ENCODE data around the gene PPP1R15A. TPM values are rescaled to one million over a fixed set of nuclear protein-coding genes. Genes with fewer than 3 reads are reported as not detected.

PPP1R15A gene
- total and polyA plus RNA-seq, 2 of the 8 experiments (the other 6 are each of a cell fraction or from before 2014, with no cell fraction given), result 4.1 to 14.0 TPM

DNA sequence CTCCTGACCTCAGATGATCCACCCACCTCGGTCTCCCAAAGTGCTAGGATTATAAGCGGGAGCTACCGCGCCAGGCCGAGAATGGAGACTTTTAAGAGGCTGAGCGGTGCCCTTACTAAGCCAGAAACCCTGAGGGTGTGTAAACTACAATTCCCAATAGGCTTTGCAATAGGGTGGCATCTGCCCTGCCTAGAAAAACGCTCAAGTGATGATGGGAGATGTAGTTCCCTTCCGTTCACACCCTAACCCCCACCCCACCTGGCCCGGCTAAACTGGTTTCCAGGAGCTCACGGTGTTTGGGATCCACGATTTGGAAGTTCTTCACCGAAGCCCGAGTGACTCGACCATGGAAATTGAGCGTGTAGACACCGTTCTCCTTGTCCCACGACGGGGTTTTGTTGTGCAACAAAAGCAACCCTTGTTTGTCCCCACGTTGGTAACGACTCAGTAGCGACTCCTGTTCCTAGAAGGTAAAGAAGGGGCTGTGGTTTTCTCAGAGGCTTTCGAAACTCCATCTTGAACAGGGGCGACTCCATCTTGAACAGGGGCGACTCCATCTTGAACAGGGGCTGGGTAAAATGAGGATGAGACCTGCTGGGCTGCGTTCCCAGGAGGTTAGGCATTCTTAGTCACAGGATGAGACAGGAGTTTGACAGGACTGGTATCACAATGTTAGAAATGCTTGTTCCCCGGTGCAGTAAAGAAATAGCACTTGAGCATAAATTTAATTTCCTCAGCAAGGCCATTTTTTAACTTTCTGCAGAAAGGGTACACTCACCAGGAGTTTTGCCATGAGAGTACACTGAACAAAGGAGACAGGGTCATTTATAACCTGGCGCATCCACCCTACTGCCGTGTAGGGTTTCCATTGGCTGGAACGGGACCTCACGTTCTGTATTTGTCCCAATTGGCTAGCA lies 9.8 kb downstream of the PPP1R15A start:
- Histone ChIP-seq H2BK15ac (ENCODE audit: low read length) (no peak overlapping the region), H3K4me3 (ENCODE audit: extremely low read depth in 1 of 4, insufficient read depth in 2 of 4, low read depth in 3 of 4, low read length in 4 of 4) (no peak overlapping the region), H3K56ac (replicated peaks; ENCODE audit: insufficient read length, low read depth, low read length) (no peak overlapping the region), H2AK5ac (ENCODE audit: low read depth, low read length) (no peak overlapping the region), H3K79me1 (ENCODE audit: low read depth, low read length) (no peaks in the 10 kb centered on the region), H3K4me1 (replicated peaks in 1 of 4; ENCODE audit: control insufficient read depth in 3 of 4, insufficient read depth in 4 of 4, low read length in 3 of 4) (peaks cover 0 to 6% (median 0%) of the 10 kb centered on the region in 4 experiments; a peak in 1 of 7 replicates), H3K4me2 (ENCODE audit: insufficient read depth in 1 of 2, low read depth in 2 of 2, low read length in 2 of 2) (no peak overlapping the region), H3K79me2 (ENCODE audit: control insufficient read depth in 1 of 2, insufficient read depth in 2 of 2, low read length in 2 of 2) (no peaks in the 10 kb centered on the region), H3K23me2 (ENCODE audit: low read depth, low read length) (no peaks in the 10 kb centered on the region), H4K91ac (replicated peaks; ENCODE audit: insufficient read length, low read length) (no peak overlapping the region), H4K5ac (ENCODE audit: insufficient read length, low read depth, low read length) (no peak overlapping the region), H3K9me3 (ENCODE audit: insufficient read depth in 2 of 2, low read depth in 1 of 2, low read length in 1 of 2) (no peaks in the 10 kb centered on the region), H3K18ac (ENCODE audit: extremely low read depth, low read length) (no peak overlapping the region), H2BK120ac (replicated peaks; ENCODE audit: low read depth, low read length) (no peak overlapping the region), H3K23ac (ENCODE audit: insufficient read length) (no peak overlapping the region), H3K14ac (ENCODE audit: insufficient read length) (no peak overlapping the region), H4K20me1 (replicated peaks in 1 of 2; ENCODE audit: control insufficient read depth in 1 of 2, insufficient read depth in 2 of 2, low read length in 2 of 2) (no peaks in the 10 kb centered on the region), H3K9ac (replicated peaks in 1 of 4; ENCODE audit: extremely low read depth in 1 of 4, low read depth in 3 of 4, low read length in 3 of 4) (no peak overlapping the region), H2BK20ac (ENCODE audit: low read length) (0 out of 2 replicates have a peak overlapping the region, but pooled peaks have one; percentile 74), H3K27me3 (replicated peaks in 1 of 4; ENCODE audit: control insufficient read depth in 3 of 4, extremely low read depth in 1 of 4, insufficient read depth in 3 of 4, low read length in 3 of 4) (no peaks in the 10 kb centered on the region), H3K27ac (ENCODE audit: low read depth, low read length) (0 out of 2 replicates have a peak overlapping the region, but pooled peaks have one; percentile 5), H3K4ac (replicated peaks; ENCODE audit: insufficient read length, low read depth, low read length) (no peak overlapping the region), H2BK5ac (ENCODE audit: low read depth, low read length) (no peak overlapping the region), H3K36me3 (ENCODE audit: control insufficient read depth in 2 of 4, insufficient read depth in 4 of 4, low read length in 3 of 4) (no peaks in the 10 kb centered on the region; a peak in 1 of 8 replicates), H2BK12ac (ENCODE audit: low read depth, low read length) (peak overlapping the region; percentile 45; the same call in 1 of the 2 replicates), H2AFZ (ENCODE audit: low read length) (peak overlapping the region; percentile 58; the same call in 1 of the 2 replicates), H4K8ac (ENCODE audit: extremely low read depth, insufficient read depth, low read length) (peak overlapping the region; percentile 53; the same call in 1 of the 2 replicates)
- FAIRE-seq (peak; percentile 50), DNase-seq (ENCODE audit: low read depth in 1 of 2, low spot score in 2 of 2) (peak; percentile 33 to 83)
- ChIA-PET CTCF (ENCODE audit: partially characterized antibody) (interaction anchor here (0.8 to 1.9 kb wide), 5 partner anchors 9 to 89 kb away, joined by 3 to 9 read pairs (median 4); no protein-coding TSS in a partner anchor), POLR2A (ENCODE audit: partially characterized antibody) (interaction anchor here (0.9 to 8.3 kb wide), 12 partner anchors 8 to 263 kb away, joined by 3 to 115 read pairs (median 4); partner anchors contain the start of genes FTL, GYS1, NUCB1 and PPP1R15A)
- 77% methylated on average over 30 of the region's 30 CpGs; no CpG with 5 or more reads in 1 of the 2 experiments for WGBS, 2 experiments (ENCODE audit: extremely low coverage in 1 of 2, insufficient coverage in 1 of 2, insufficient read length in 1 of 2, insufficient replicate concordance in 2 of 2, low coverage in 1 of 2, low lambda C conversion rate in 2 of 2, missing lambda C conversion rate in 1 of 2)
- TF ChIP-seq, protein P1, sequence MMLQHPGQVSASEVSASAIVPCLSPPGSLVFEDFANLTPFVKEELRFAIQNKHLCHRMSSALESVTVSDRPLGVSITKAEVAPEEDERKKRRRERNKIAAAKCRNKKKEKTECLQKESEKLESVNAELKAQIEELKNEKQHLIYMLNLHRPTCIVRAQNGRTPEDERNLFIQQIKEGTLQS (IDR thresholded peaks at IDR 0.05; ENCODE audit: insufficient read depth, low read depth, low read length), result 0 out of 2 replicates have a peak, but pooled peaks have one; percentile 39
- TF ChIP-seq CHD1 (IDR thresholded peaks at IDR 0.05; ENCODE audit: low read depth, low read length) (no peak), KDM4A (IDR thresholded peaks at IDR 0.05; ENCODE audit: low read depth, low read length, severe bottlenecking) (no peak), SIX5 (IDR thresholded peaks at IDR 0.05; ENCODE audit: low read depth, low read length) (peak; percentile 98), ASH2L (IDR thresholded peaks at IDR 0.05; ENCODE audit: low read length) (peak; percentile 62), SIN3A (conservative IDR thresholded peaks at IDR 0.05 in 1 of 2, IDR thresholded peaks at IDR 0.05 in 1 of 2; ENCODE audit: low read depth in 1 of 2, low read length in 2 of 2) (no peak; a peak in 1 of 4 replicates), RFX5 (IDR thresholded peaks at IDR 0.05; ENCODE audit: borderline replicate concordance, low read depth, low read length) (no peak), YY1 (IDR thresholded peaks at IDR 0.05; ENCODE audit: low read depth, low read length) (peak; percentile 91), KDM1A (IDR thresholded peaks at IDR 0.05; ENCODE audit: borderline replicate concordance, low read length) (peak; percentile 57; the same call in 1 of the 2 replicates)

Data from H1 (cell line).